Chondrocyte (in vitro differentiated cells): Measurements from ENCODE around the gene HOXA6. TPM values are rescaled to one million over a fixed set of nuclear protein-coding genes. Genes with fewer than 3 reads are reported as not detected.
A peak's percentile ranks its signal among the peaks of the same experiment; 100 is the strongest.

Source experiments
- DNase-seq: peaks from one replicate; pipeline ENCODE4 v3.0.0; 2021; ENCODE audit warnings: mixed read lengths, low spot score
- H3K27ac Mint-ChIP-seq: one replicate; pipeline ENCODE4 v1.8.0; 2021; ENCODE audit warnings: mild to moderate bottlenecking, moderate library complexity, mixed read lengths; ENCODE audit not compliant: unreplicated experiment
- H3K27me3 Mint-ChIP-seq: 2 replicates; pipeline ENCODE4 v1.8.0; 2021; ENCODE audit warnings: low read depth, mixed read lengths
- H3K36me3 Mint-ChIP-seq: 2 replicates; pipeline ENCODE4 v1.8.0; 2021; ENCODE audit warnings: low read depth, mixed read lengths
- H3K4me1 Mint-ChIP-seq: 2 replicates; pipeline ENCODE4 v1.8.0; 2021; ENCODE audit warnings: low read depth, mild to moderate bottlenecking, mixed read lengths
- H3K4me3 Mint-ChIP-seq: one replicate; pipeline ENCODE4 v1.8.0; 2021; ENCODE audit warnings: mild to moderate bottlenecking, moderate library complexity, mixed read lengths; ENCODE audit not compliant: unreplicated experiment
- H3K9me3 Mint-ChIP-seq: 2 replicates; pipeline ENCODE4 v1.8.0; 2021; ENCODE audit warnings: low read depth, mixed read lengths
- total RNA-seq: library from RNA; stranded (reverse); gene quantifications from 3 replicates; pipeline ENCODE4 v1.2.1, GENCODE V29; 2021
- TF ChIP-seq, protein P1 (sequence below): fragments of 200-600 bp; sonication (generic); IDR thresholded peaks from 2 replicates; pipeline ENCODE4 v1.5.0; 2021; ENCODE audit warnings: antibody characterized with exemption, mild to moderate bottlenecking, moderate library complexity

The HOXA6 gene
- total RNA-seq, 1 donor from 2014 or later = not detected

- peak; percentile 47 for DNase-seq
- no peak overlapping the region for H3K27ac Mint-ChIP-seq
- H3K4me1 Mint-ChIP-seq = peaks cover 21% of the 10 kb centered on the region
- no peaks in the 10 kb centered on the region for H3K9me3 Mint-ChIP-seq
- peaks cover 12% of the 10 kb centered on the region for H3K36me3 Mint-ChIP-seq
- TF ChIP-seq, protein P1, sequence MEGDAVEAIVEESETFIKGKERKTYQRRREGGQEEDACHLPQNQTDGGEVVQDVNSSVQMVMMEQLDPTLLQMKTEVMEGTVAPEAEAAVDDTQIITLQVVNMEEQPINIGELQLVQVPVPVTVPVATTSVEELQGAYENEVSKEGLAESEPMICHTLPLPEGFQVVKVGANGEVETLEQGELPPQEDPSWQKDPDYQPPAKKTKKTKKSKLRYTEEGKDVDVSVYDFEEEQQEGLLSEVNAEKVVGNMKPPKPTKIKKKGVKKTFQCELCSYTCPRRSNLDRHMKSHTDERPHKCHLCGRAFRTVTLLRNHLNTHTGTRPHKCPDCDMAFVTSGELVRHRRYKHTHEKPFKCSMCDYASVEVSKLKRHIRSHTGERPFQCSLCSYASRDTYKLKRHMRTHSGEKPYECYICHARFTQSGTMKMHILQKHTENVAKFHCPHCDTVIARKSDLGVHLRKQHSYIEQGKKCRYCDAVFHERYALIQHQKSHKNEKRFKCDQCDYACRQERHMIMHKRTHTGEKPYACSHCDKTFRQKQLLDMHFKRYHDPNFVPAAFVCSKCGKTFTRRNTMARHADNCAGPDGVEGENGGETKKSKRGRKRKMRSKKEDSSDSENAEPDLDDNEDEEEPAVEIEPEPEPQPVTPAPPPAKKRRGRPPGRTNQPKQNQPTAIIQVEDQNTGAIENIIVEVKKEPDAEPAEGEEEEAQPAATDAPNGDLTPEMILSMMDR = peak; percentile 91
- H3K27me3 Mint-ChIP-seq = peaks cover 78% of the 10 kb centered on the region
- H3K4me3 Mint-ChIP-seq = peak overlapping the region; percentile 31
Observed at GRCh38 chr7:27179503-27180430, 32.2 kb upstream of the HOXA6 start.

DNA sequence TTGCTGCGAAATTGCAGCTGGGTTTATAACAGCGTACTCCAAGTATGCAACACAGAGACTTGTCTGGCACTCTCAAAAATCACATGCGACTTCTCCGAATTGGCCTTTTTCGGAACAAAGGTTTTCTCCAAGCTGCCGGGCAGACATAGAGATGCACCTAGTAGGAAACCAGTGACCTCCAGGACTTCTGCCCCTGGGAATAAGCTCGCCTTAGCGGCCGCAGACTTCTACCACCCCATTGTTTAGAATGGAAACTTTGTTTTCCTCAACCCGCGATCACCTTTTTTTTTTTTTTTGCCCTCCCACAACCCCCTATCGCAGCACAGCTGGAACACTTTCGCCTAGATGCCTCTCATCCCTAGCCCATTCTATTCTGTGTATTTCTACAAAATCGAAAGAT is 31.5 kb upstream of the HOXA6 start:
- Mint-ChIP-seq H3K4me3 (peak overlapping the region; percentile 31), H3K4me1 (peaks cover 15% of the 10 kb centered on the region), H3K36me3 (peaks cover 12% of the 10 kb centered on the region), H3K27me3 (peaks cover 79% of the 10 kb centered on the region), H3K27ac (no peak overlapping the region), H3K9me3 (no peaks in the 10 kb centered on the region)
- TF ChIP-seq, protein P1 = no peak
- no peak for DNase-seq

DNA sequence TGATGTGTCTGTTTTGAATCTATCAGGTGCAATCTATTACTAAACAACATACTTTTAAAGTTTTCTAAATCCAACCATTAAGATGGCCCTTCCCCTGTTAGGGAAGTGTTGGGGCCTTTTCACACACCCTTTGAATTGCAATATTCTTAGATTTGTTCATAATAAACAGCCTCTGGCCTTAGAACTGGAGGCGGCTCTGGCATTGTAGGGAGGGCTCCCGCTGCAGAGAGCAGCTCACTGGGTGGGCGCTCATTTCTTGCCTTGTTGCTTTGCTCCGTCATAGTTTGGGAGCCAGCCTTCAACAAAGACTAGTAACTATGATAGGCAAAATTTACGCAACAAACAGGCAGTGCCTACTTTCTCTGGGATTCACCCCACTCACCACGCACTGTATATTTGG is 30.8 kb upstream of the HOXA6 start:
- H3K9me3 Mint-ChIP-seq = no peaks in the 10 kb centered on the region
- DNase-seq = no peak
- TF ChIP-seq, protein P1 = no peak
- peaks cover 11% of the 10 kb centered on the region for H3K4me1 Mint-ChIP-seq
- H3K36me3 Mint-ChIP-seq = peaks cover 12% of the 10 kb centered on the region
- no peak overlapping the region for H3K4me3 Mint-ChIP-seq
- H3K27me3 Mint-ChIP-seq = peaks cover 74% of the 10 kb centered on the region
- no peak overlapping the region for H3K27ac Mint-ChIP-seq

DNA sequence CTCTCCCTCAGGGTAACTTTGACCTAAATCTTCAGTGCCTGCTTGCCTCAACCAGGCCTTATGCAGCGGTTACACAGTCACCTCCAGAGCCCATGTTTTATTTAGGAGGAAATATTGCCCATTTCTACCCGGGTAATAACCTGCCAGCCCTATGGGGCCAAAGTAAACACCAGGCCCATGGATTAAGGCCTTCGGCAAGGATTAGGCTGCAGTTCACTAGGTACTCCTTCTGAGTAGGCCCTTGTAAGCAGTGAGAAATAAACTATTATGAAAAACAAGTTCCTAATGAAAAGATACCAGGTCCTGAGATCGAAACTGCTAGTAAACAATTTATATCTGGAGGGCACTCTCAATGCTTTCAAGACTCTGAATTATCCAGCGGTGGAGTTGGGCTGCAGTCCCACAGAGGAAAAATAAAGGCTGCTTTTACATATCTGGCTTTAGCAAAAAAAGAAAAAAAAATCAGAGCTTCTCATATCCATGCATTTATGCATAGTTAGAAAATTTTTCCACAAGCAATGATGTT is 30.3 kb upstream of the HOXA6 start:
- no peak for DNase-seq
- Mint-ChIP-seq H3K27ac (no peak overlapping the region), H3K4me1 (peaks cover 11% of the 10 kb centered on the region), H3K4me3 (no peak overlapping the region), H3K36me3 (peaks cover 12% of the 10 kb centered on the region), H3K27me3 (peaks cover 71% of the 10 kb centered on the region), H3K9me3 (no peaks in the 10 kb centered on the region)
- TF ChIP-seq, protein P1 = no peak

DNA sequence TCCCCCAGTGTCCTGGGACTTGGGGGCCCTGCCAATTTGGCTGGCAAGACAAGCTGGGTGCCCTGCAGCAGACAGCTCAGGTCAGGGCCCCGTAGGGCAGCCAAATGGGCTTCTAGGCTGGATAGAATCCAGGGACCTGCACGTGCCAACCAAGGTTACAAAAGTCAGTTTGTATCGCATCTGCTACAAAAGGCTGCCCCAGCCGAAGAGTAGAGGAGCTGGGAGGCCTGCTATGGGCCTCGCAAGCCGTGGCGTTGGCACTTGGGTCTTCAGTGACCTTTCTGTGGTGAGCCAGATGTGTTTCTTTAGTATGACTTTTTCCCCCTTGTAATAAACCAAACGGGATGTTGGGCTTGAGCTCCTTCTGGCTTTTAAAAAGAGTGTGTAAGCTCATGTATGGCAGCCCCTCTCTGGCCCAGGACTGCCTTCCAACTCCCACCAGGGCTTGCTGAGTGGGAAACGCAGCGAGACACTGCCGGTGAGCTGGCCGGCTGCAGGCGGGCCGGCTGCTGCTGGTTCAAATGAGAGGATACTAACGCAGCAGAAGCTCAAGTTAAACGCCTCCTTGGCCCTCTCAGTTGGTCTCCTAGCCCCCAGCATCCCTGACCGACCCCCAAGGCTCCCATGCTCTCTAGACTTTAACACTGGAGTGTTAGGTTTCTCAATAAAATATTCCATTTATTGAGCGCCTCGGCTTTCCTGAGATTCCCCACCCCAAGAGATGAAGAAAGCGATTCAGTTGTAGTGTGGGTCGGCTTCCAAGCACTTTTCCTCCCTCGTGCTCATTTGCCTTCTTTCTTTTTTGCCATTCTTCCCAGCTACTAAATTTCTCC is 29.6 kb upstream of the HOXA6 start:
- Mint-ChIP-seq H3K4me3 (no peak overlapping the region), H3K27me3 (peaks cover 72% of the 10 kb centered on the region), H3K36me3 (peaks cover 13% of the 10 kb centered on the region), H3K9me3 (no peaks in the 10 kb centered on the region), H3K4me1 (peaks cover 13% of the 10 kb centered on the region), H3K27ac (no peak overlapping the region)
- DNase-seq = peak; percentile 41
- TF ChIP-seq, protein P1 = no peak
